NB4 (cell line): ENCODE data around the gene SLC6A16.
"Not testable (repeated sequence)": the region's sequence is repeated elsewhere in the genome, so short reads cannot be mapped to it uniquely, and the experiment has no call there.

Experiments used
- DNase-seq: peaks from one replicate; pipeline ENCODE4 v3.0.0; 2010; ENCODE audit warnings: low read depth
- H3K4me3 ChIP-seq: one replicate; pipeline ENCODE4 v1.5.1; 2011; ENCODE audit warnings: mild to moderate bottlenecking, low read depth, low read length, moderate library complexity
- CTCF ChIP-seq: IDR thresholded peaks from one replicate; pipeline ENCODE4 v1.5.1; 2012; ENCODE audit warnings: low read depth, low read length
- MAX ChIP-seq: IDR thresholded peaks from 2 replicates; pipeline ENCODE4 v1.6.1; 2011; ENCODE audit warnings: low read depth, low read length
- MYC ChIP-seq: IDR thresholded peaks from 2 replicates; pipeline ENCODE4 v1.6.1; 2011; ENCODE audit warnings: low read depth, low read length
- POLR2A ChIP-seq: IDR thresholded peaks from 2 replicates; pipeline ENCODE4 v1.6.1; 2011; ENCODE audit warnings: mild to moderate bottlenecking; ENCODE audit not compliant: insufficient read length; ENCODE audit errors: extremely low read depth

The SLC6A16 gene

GRCh38 chr19:49290517-49290916 lies 34.5 kb downstream of the SLC6A16 start:
- TF ChIP-seq MAX (no peak), POLR2A (no peak), CTCF (no peak), MYC (no peak)
- H3K4me3 ChIP-seq = no peak overlapping the region
- DNase-seq = no peak

- H3K4me3 ChIP-seq, DNase-seq: not testable (repeated sequence)
Observed at GRCh38 chr19:49289286-49289685, 35.7 kb downstream of the SLC6A16 start.

GRCh38 chr19:49288205-49288604 lies 36.8 kb downstream of the SLC6A16 start:
- not testable (repeated sequence) for DNase-seq, H3K4me3 ChIP-seq

- TF ChIP-seq MYC (no peak), CTCF (no peak), MAX (no peak), POLR2A (no peak)
Observed at GRCh38 chr19:49287141-49287770, 37.7 kb downstream of the SLC6A16 start.

GRCh38 chr19:49282184-49282583 lies 42.8 kb downstream of the SLC6A16 start:
- TF ChIP-seq MAX = no peak
- DNase-seq = no peak
- no peak overlapping the region for H3K4me3 ChIP-seq

More at GRCh38 chr19:49287141-49287770, 37.7 kb downstream of the SLC6A16 start:
- no peak overlapping the region for H3K4me3 ChIP-seq
- DNase-seq = no peak

GRCh38 chr19:49272204-49272603 lies 52.8 kb downstream of the SLC6A16 start:
- H3K4me3 ChIP-seq = no peak overlapping the region
- TF ChIP-seq CTCF (no peak), MAX (no peak), POLR2A (no peak), MYC (no peak)
- DNase-seq = no peak

GRCh38 chr19:49271080-49271753 lies 53.8 kb downstream of the SLC6A16 start:
- TF ChIP-seq MYC (no peak), POLR2A (no peak), CTCF (no peak), MAX (no peak)
- no peak overlapping the region for H3K4me3 ChIP-seq
- no peak for DNase-seq
